NCI-H748 (cell line): ENCODE data around the gene NFIC.

Experiments used
- DNase-seq: peaks from one replicate; lab custom pipeline; 2025; ENCODE audit not compliant: unreplicated experiment; lab: John Stamatoyannopoulos, UW

Gene NFIC

DNA sequence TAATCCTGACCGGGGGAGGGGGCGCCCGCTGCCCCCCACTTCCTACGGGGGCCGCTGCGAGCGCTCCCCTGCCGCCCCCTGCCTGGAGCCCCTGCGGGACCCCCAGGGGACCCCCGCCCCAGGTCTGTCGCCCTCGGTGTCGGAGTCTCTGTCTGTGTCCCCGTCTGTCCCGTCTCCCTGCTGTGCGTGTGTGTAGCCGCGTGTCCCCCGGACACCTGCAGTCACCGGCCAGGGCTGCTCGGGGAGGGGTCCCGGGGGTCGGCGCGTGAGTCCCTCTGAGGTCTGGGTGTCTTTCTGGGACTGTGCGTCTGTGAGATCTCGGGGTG lies 7.7 kb upstream of the NFIC start:
- DNase-seq = no peak

DNA sequence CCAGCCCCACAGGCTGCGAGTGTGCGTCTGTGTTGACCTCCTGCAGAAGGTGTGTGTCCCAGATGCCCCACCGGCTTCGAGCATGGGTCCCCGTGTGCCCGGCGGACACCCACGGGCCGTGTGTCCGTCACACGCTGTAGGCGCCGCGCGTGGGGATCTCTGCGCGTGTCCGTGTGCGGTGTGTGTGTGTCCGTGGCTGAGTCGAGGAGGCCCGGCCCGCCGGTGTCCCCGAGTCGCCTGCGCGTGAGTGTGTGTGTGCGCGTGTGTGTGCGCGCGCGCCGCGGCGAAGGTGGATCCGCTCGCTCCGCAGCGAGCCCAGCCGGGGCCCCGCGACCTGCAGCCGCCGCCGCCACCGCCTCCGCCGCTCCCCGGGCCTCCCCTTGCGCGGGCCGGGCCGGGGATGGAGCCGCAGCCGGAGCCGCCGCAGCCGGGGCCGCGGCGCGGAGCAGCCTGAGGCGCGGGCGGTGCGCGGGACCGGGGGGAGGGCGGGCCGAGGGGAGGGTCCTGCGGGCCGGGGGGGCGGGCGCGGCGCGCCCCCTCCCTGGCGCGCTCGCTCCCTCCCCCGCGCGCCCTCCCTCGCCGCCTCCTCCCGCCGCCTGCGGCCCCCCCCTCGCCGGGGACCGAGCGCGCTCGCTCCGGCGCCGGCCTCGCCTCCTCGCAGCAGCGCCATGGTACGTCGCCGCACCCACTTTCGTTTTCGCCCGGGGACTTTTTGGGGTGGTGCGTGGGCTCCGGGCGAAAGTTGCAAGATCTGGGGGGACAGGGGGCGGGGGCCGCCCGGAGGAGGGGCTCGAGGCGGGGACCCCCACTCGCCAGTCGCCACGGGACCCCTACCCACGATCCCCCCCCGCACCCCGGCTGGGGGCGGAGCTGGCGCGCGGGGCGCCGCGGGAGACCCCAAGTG lies 7.1 kb upstream of the NFIC start:
- peak; percentile 49 for DNase-seq

DNA sequence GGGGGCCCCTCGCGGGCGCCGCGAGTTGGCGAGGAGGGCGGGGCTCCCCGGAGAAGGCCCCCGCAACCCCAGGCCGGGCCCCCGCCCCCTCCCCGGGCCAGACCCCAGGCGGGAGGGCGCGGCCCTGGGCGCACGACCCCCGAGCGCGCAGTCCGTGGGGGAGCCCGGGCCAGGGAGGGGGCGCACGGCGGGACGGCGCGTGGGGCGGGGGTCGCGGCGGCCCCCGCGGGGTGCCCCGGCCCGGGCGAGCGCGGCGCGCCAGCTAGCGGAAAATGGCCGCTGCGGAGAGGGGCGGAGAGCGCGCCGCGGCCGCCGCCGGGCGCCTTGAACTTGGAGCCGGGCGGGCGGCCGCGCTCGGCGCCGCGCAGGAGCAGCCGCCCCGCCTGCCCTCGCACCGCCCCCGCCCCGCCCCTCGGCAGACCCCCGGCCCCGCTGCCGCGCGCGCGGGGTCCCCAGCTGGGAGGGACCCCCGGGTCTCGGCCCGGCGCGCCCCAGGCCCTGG lies 6.4 kb upstream of the NFIC start:
- peak; percentile 27 for DNase-seq

DNA sequence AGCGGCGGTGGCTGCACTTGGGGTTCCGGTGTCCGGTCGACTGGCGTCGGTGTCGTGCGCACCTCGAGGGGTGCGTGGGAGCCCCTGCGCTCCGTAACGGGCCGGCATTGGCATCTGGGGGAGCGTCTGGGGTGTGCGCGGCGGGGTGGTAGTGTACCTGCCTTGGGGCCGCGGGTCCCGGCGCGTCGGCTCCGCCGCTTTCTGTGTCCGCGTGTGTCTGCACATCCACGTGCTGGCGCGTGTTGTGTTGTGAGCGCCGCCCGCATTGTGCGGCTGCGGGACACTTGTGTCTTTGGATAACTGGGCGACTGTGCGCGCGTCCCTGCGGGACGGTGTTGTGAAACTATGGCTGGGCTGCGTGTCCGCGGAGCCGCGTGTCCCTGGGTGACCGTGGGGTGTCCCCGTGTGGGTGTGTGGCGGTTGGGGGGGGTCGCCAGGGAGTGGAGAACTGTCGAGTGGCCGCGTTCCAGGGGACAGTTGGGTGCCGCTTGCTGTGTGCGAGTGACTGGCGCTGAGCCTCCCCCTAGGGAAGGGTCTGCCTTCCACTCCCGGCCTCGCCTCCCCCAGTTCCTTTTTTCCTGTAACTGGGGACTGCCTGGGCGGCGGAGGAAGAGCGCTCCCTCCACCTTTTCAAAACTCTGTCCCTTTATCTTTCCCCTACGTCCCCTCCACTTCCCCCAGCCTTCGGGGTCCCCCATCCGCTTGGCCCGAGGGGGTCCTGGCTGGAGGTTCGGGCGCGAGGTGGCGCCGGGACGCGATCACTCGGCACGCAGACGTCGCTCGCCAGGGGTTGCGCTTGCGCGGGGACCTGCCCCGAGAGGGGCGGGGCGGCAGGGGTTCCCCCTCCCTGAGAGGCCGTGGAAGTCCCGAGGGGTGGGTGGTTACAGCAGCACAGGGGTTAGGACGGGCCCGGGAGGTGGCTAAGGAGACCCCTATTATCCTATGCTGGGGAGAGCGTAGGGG lies 5.7 kb upstream of the NFIC start:
- DNase-seq = peak; percentile 35

DNA sequence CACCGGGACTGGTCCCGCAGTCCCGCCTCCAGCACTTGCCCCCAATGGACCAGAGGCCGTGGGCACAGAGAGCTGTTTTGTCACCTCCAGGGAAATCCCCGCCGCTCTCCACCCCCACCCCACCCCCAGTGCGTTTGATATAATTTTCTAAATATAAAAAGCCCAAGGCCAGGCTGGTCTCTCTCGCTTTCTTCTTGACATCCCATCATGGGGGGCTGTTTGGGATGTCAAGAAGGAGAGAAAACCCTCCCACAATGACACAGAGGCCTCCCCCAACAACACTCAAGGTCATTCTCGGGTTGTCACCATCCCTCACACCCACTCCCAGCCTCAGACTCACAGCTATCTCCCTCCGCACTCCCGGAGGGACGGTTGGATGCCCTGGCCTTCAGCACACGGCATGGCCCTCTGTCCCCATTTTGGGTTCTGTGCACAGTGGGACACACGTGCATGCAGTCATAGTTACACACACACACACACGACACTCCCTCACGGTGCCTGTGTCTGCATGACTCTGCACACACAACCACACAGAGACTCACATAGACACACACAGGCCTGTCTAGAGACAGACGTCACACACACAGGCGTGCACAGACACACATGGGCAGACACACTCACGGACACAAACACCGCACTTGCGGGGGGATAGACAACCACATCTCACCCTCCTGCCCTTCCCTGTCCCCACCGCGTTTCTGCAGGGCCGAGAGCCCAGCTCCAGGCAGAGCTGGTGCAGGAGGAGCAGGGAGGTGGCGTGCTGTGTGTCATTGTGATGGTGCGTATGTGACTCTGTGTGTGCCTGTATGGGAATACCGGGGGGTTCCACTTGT lies 4.8 kb upstream of the NFIC start:
- DNase-seq = no peak

DNA sequence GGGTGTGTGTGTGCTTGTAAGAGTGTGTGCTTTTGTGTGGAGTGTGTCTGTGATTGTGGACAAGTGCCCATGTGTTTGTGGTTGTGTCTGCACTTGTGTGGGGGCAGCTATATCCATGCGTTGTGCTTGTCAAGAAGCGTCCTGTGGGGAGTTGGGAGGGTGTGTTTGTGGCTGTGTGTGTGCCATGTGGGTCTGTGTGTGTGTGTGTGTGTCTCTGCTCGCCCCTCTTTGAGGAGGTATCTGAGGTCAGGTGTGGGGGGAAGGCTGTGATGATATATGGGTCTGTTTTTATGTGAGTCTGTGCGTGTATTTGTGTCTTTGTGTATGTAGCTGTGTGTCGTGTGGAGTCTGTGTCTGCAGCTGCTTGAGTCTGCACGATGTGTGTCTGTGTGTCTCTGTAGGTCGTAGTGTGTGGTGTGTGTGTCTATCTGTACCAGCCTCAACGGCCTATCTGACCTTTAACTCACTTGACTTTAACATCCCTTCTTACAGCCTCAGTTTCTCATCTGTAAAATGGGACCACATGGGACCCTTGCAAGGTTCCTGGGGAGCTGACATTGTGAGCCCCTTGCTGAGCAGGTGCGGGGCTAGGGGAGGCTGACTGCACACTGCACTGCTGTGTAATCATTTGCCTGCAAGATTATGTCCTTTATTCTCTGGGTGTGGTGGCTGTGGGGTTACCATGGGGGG lies 4.0 kb upstream of the NFIC start:
- DNase-seq = no peak

DNA sequence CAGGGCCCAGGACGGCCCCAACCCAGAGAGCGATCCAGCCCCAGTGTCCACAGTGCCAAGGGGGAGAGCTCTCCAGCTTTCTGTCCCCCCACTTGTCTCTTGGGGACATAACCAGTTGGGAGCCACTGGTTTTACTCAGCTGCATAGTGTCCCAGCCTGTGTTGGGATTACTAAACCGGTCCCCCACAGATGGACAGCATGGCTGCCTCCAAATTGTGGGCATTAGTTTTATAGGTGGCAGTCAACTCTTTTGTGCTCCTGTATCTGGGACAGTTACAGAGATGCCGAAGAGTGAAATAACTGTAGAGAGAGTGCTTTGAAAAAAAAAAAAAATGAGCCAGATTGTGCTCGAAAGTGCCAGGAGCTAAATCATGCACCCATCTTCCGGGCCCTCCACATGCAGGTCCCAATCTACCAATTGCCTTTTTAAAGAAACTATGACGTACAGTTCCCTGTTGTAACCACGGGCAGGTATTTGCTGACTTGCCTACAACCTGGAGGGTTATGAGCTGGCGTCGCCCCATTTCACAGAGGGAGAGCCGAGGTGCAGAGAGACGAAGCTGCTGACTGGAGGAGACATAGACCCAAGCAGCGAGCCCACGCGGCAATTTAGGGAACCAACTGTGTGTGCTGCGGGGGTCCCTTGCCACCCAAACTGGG lies 2.4 kb upstream of the NFIC start:
- DNase-seq = no peak

DNA sequence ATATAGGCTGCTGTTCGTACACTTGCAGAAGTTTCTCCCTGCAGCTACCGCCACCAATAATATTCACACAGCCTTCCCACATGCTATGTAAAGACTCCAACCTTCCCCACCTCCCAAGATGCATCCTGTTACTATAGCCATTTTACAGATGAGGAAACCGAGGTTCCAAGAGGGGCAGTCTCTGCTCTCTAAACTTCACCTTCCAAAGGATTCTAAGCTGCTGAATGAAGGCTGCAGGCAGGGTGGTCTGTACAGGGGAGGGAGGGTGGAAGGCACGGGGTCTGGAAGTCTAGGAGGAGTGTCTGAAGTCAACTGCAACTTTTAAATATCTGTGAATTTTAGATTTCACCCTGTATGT lies 1.9 kb upstream of the NFIC start:
- no peak for DNase-seq

DNA sequence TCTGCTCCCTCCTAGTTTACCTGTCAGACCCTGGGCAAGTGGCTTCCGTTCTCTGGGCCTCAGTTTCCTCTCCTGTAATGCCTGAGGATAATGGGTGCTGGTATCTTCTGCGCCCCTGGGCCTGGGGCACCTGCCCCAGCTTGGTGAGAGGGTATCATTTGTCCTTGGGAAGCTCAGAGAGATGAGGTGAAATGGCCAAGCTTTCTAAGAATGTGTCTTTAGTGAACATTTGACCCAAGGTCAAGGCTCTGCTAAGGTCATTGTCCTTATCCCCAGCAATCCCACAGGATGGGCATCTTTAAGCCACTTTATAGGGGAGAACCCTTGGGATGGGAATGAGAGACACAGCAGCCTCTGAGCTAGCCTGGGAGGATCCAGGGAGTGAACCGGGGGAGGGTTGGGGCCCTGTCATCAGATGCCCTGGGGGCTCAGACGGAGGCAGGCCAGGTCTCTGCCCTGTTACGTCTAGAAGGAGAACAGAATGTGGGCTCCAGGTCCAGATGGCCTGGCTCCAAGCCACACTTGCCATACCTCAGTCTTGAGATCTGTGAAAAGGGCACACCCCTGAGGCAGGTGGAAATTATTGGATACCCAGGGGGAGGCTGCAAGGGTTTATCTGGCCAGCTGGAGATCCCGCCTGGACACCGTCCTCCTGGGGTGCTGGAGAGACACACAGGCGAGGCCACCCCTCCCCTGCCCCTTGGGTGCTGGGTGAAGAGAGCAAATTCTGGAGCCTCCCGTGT lies 1.1 kb upstream of the NFIC start:
- DNase-seq = no peak

DNA sequence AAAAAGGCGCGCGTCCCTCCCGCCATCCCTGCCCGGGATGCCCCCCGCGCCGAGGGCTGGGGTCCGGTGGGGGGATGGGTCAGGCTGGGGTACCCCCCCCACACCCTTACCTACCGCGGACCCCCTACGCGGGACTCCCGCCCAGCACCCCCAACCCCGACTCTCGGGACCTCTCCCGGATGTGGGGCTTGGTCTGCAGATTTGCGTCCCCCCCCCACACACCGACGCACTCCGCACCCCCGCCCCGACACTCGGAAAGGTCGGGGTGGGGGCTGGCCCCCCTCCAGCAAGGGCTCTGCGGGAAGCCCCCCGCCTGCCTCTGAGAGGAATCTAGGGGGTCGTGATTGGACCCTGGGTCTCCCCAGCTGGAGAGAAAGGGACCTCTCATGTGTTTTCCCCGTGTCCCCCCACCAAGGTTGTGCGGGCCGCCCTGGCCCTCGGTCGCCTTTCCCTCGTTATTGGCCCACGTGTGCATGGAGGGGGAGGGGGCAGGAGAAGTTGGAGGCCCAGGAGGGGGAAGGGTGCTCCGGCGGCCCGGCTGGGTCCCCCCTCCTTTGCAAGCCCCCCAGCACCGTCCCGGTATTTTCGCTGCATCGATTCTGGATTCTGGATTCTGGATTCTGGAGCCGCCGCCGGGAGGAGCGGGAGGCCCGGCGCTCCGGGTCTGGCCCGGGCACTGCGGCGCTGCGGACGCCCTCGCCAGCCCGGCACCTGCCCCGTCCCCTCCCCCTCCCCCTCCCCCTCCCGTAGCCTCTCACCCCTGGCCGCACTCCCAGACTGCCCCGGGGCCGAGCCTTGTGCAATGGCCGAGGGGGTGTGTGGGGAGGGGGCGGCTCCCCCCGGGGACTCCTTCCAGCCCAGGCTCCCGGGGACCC lies 607 bp downstream of the NFIC start:
- DNase-seq = peak; percentile 36

DNA sequence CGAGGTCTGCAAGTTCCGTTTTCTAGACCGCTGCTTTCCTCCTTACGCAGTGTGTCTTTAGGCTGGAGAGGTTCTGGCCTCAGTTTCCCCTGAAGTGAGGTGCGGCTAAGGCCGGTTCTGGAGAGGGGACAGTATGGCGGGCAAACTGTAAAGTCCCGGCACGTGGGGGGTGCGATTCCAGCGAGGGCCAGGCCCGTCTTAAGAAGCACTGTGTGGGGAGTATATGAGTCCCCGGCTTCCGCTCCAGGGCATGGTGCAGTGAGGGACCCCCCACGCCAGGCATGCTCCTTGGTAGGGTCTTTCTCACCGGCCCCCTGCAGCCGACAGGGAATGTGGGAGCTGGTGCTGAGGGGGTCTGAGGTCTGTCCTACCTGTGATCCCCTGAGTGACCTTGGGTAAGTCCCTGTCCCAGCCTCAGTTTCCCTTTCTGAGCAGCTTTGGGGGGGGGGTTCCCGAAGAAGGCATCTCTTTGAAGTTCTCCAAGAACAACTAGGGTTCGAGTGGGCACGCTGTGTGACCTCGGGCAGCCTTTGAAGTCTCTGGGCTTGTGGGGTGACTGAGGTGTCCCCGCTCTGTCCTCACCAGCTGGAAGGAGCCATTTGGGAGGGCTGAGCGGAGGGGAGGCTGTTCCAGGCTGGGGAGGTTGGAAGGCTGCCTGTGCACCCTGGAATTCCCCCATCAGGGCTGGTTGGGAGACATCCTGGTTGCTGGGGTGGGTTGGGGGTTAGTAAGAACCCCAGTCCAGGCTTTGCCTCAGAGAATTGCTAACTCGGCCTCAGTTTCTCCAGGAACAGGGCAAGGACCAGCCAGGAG lies 1.5 kb downstream of the NFIC start:
- no peak for DNase-seq

DNA sequence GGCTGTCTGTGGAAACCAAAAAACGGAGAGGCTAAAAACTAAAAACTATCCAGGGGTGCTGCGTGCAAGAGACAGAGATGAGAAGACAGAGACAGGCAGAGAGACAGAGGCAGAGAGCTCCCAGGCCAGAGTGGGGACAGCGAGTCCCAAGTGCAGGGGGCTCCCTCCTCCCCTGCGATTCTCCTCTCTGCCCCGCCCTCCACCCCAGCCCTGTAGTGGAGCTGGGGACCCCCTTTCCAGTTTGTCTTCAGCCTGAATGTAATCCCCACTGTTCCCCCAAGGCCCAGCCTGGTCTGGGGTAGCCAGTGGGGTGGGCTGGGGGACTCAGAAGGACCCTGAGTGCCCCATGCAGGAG lies 2.0 kb downstream of the NFIC start:
- DNase-seq = no peak

DNA sequence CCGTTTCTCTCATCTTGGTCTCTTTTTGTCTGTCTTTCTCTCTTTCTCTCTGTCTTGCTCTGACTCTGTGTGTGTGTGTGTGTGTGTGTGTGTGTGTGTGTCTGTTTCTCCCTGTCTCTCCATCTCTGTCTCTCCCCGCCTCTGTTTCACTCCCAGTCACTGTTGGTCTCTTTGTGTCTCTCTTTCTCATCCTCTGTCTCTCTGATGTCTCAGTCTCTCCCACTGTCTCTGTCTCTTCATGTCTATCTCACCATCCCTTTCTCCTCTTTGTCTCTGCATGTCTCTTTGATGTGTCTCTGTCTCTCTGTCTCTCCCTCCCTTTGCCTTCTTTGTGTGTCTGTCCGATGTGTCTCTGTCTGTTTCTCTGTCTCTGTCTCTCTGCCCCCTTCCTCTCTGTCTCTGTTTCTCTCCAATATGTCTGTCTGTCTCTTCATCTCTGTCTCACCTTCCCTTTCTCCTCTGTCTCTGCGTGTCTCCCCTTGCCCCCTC lies 2.5 kb downstream of the NFIC start:
- no peak for DNase-seq

DNA sequence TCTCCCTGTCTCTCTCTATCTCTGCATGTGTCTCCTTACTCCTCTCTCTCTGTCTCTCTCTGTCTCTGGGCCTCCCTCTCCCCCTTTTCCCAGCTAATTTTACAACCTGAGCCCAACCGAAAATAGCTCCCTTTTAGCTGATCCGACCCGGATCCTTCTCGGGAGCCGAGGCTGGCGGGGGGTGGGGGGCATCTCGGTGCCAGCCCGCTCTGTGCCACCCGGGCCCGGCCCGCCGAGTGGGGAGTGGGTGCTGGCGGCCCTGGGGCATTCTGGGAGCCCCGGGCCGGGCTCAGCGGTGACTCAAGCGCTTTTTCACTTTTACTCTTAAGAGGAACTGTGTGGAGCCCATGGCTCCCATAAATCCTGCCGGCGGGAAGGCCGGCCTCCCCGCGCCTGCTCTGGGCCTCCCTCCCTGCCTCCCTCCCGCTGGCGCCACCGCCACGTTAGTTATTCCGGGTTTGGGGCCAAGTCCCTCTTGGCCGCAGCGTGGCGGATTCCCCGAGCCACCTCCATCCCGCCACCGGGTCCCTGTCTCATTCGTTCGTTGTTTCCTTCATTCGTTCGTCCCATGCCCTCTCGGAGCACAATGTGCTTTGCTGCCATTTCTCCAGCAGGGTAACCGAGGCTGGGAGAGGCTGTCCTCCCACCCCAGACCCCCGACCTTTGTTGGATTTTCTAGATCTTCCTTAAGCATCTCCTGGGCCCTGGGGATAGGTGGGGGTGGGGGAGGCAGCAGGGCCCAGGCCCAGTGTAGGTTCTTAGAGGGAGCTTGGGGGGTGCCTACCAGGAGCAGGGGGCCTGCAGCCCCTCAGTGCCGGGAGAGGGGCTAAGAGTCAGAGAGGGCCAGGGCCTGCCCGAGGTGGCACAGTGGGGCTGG lies 3.2 kb downstream of the NFIC start:
- no peak for DNase-seq

DNA sequence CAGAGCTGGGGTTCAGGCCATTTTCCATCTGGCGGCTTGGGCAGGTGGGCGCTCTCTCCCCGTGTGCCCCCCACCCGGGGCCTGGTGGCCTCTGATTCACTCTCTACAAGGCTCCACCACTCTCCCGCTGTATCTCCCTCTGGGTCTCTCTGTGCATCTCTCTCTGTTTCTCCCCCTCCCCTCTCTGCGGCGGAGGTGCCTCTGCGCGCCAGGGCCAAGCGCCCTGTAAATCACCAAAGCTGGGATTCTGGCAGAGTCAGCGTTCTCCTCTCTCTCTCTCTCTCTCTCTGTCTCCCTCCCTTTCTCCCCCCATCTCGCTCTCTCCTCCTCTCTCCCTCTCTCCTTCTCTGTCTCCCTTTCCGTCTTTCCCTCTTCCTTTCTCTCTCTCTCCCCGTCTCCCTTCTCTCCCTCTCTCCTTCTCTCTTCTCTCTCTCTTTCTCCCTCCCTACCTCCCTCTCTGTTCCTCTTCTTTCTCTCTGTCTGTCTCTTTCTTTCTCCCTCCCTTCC lies 3.9 kb downstream of the NFIC start:
- DNase-seq = no peak
